Progenitor cell of endocrine pancreas (in vitro differentiated cells): ENCODE measurements around the gene NEK1. TPM values are rescaled to one million over a fixed set of nuclear protein-coding genes. Genes with fewer than 3 reads are reported as not detected.

ENCODE experiments used
- DNase-seq: peaks from one replicate; pipeline ENCODE4 v3.0.0; 2021; ENCODE audit warnings: low spot score; ENCODE audit not compliant: unreplicated experiment
- H3K27ac Mint-ChIP-seq: 2 replicates; pipeline ENCODE4 v1.8.0; 2021; ENCODE audit warnings: mild to moderate bottlenecking, moderate library complexity, mixed read lengths
- H3K27me3 Mint-ChIP-seq: 2 replicates; pipeline ENCODE4 v1.8.0; 2021; ENCODE audit warnings: mixed read lengths
- H3K36me3 Mint-ChIP-seq: 2 replicates; pipeline ENCODE4 v1.8.0; 2022; ENCODE audit warnings: mixed read lengths; ENCODE audit not compliant: insufficient read depth
- H3K4me1 Mint-ChIP-seq: 2 replicates; pipeline ENCODE4 v1.8.0; 2021; ENCODE audit warnings: low read depth, mixed read lengths
- H3K4me3 Mint-ChIP-seq: 2 replicates; pipeline ENCODE4 v1.8.0; 2021; ENCODE audit warnings: low read depth, mild to moderate bottlenecking, moderate library complexity, mixed read lengths
- H3K9me3 Mint-ChIP-seq: 2 replicates; pipeline ENCODE4 v1.8.0; 2021; ENCODE audit warnings: low read depth, mixed read lengths
- CTCF ChIP-seq: fragments of 200-600 bp; sonication (generic); IDR thresholded peaks from one replicate; pipeline ENCODE4 v1.5.0; 2021; ENCODE audit warnings: antibody characterized with exemption, mild to moderate bottlenecking; ENCODE audit not compliant: unreplicated experiment
- total RNA-seq: library from RNA; stranded (reverse); gene quantifications from 2 replicates; pipeline ENCODE4 v1.2.1, GENCODE V29; 2021

NEK1 gene
- total RNA-seq, 1 donor from 2014 or later, result 15.0 TPM

GRCh38 chr4:169604903-169605331 is 7.5 kb downstream of the NEK1 start:
- Mint-ChIP-seq H3K4me3 (no peak overlapping the region), H3K36me3 (peaks cover 2% of the 10 kb centered on the region), H3K27ac (no peak overlapping the region)

GRCh38 chr4:169604131-169604900 is 8.1 kb downstream of the NEK1 start:
- TF ChIP-seq CTCF, result no peak
- Mint-ChIP-seq H3K9me3 (no peaks in the 10 kb centered on the region), H3K27ac (no peak overlapping the region), H3K27me3 (no peaks in the 10 kb centered on the region), H3K36me3 (peaks cover 2% of the 10 kb centered on the region), H3K4me1 (peaks cover 1% of the 10 kb centered on the region), H3K4me3 (no peak overlapping the region)
- DNase-seq, result no peak

More at GRCh38 chr4:169604903-169605331, 7.5 kb downstream of the NEK1 start:
- Mint-ChIP-seq H3K27me3 (no peaks in the 10 kb centered on the region), H3K9me3 (no peaks in the 10 kb centered on the region), H3K4me1 (peaks cover 1% of the 10 kb centered on the region)
- no peak for TF ChIP-seq CTCF
- DNase-seq, result no peak

GRCh38 chr4:169603312-169603711 is 9.1 kb downstream of the NEK1 start:
- peaks cover 1% of the 10 kb centered on the region for H3K4me1 Mint-ChIP-seq
- no peaks in the 10 kb centered on the region for H3K9me3 Mint-ChIP-seq
- no peak overlapping the region for H3K4me3 Mint-ChIP-seq
- no peaks in the 10 kb centered on the region for H3K27me3 Mint-ChIP-seq
- peaks cover 2% of the 10 kb centered on the region for H3K36me3 Mint-ChIP-seq
- DNase-seq, result no peak
- no peak overlapping the region for H3K27ac Mint-ChIP-seq
- TF ChIP-seq CTCF, result no peak

GRCh38 chr4:169601016-169601771 is 11.2 kb downstream of the NEK1 start:
- Mint-ChIP-seq H3K4me3 (no peak overlapping the region), H3K36me3 (peaks cover 2% of the 10 kb centered on the region), H3K4me1 (peaks cover 1% of the 10 kb centered on the region), H3K9me3 (no peaks in the 10 kb centered on the region), H3K27ac (no peak overlapping the region), H3K27me3 (no peaks in the 10 kb centered on the region)
- no peak for DNase-seq
- TF ChIP-seq CTCF, result no peak

- Mint-ChIP-seq H3K36me3 (peaks cover 2% of the 10 kb centered on the region), H3K9me3 (no peaks in the 10 kb centered on the region), H3K27ac (no peak overlapping the region), H3K4me1 (no peaks in the 10 kb centered on the region), H3K4me3 (no peak overlapping the region), H3K27me3 (no peaks in the 10 kb centered on the region)
- TF ChIP-seq CTCF, result no peak
- DNase-seq, result no peak
Observed at GRCh38 chr4:169594560-169595195, 17.7 kb downstream of the NEK1 start.
